Lung (tissue), 12 donors: Measurements from ENCODE around the gene CRKL. TPM values are rescaled to one million over a fixed set of nuclear protein-coding genes. Genes with fewer than 3 reads are reported as not detected.
"Not testable (repeated sequence)": the region's sequence is repeated elsewhere in the genome, so short reads cannot be mapped to it uniquely, and the experiment has no call there.

Experiments used
- ATAC-seq: fragments of 200-7000 bp; cut with Tn5 transposase; one replicate; pipeline ENCODE4 v1.9.1; 2020; ENCODE audit warnings: moderate number of reproducible peaks; ENCODE audit not compliant: insufficient read depth, low FRiP score
- DNase-seq, 3 donors: peaks; one replicate each; pipeline ENCODE4 v3.0.0-alpha.2; 2013 to 2017
- H3K27ac ChIP-seq, 2 donors: one replicate each; pipeline ENCODE4 v1.5.1; 2013; ENCODE audit warnings: mild to moderate bottlenecking in 2 of 2, moderate library complexity in 2 of 2, control low read depth in 1 of 2, inconsistent platforms in 1 of 2, low read depth in 1 of 2, low read length in 1 of 2
- H3K27me3 ChIP-seq, 3 donors: one replicate each; pipeline ENCODE4 v1.5.1; 2013; ENCODE audit warnings: low read length in 2 of 3; ENCODE audit not compliant: control insufficient read depth in 3 of 3, insufficient read depth in 3 of 3
- H3K36me3 ChIP-seq, 4 donors: one replicate each; pipeline ENCODE4 v1.5.1; 2013; ENCODE audit warnings: low read length in 4 of 4, mild to moderate bottlenecking in 1 of 4, moderate library complexity in 1 of 4; ENCODE audit not compliant: control insufficient read depth in 4 of 4, insufficient read depth in 4 of 4
- H3K4me1 ChIP-seq, 5 donors: one replicate each; pipeline ENCODE4 v1.5.1; 2013; ENCODE audit warnings: low read length in 5 of 5, mild to moderate bottlenecking in 2 of 5, moderate library complexity in 1 of 5; ENCODE audit not compliant: control insufficient read depth in 5 of 5, insufficient read depth in 5 of 5
- H3K4me3 ChIP-seq: one replicate; pipeline ENCODE4 v1.5.1; 2013; ENCODE audit warnings: mild to moderate bottlenecking, control low read depth, moderate library complexity
- H3K9ac ChIP-seq, 2 donors: one replicate each; pipeline ENCODE4 v1.5.1; 2013; ENCODE audit warnings: low read length in 2 of 2, control low read depth in 1 of 2; ENCODE audit not compliant: insufficient read depth in 1 of 2
- H3K9me3 ChIP-seq, 4 donors: one replicate each; pipeline ENCODE4 v1.5.1; 2013; ENCODE audit warnings: low read length in 3 of 4, mild to moderate bottlenecking in 1 of 4, moderate library complexity in 1 of 4; ENCODE audit not compliant: control insufficient read depth in 4 of 4, insufficient read depth in 3 of 4
- CTCF ChIP-seq: IDR thresholded peaks from 2 replicates; pipeline ENCODE4 v1.5.1; 2012; ENCODE audit warnings: mild to moderate bottlenecking; ENCODE audit errors: control extremely low read depth, extremely low read depth
- WGBS, 2 donors: extraction: QIAGEN DNeasy Blood & Tissue Kit; methylation state at CpG; one replicate each; pipeline ENCODE4 v1.1.7; 2013; 5-methylcytosine and 5-hydroxymethylcytosine counted together
- polyA plus RNA-seq, 2 donors: library from polyadenylated mRNA; stranded (reverse); fragments of 200-250 nt; gene quantifications; one replicate each; pipeline ENCODE4 v1.2.1, GENCODE V29; 2013
- total RNA-seq, 2 donors: library from RNA; depleted of rRNA in 1 of 2; stranded (reverse); fragments of >200 nt in 1 of 2; gene quantifications; one replicate each; pipeline ENCODE4 v1.2.1, GENCODE V29; 2014 to 2021
- donor health status: control.
- donor health status: control.
- donor health status: Bipolar disorder and iron deficiency.
- donor health status: healthy.
- donor health status: DM: yes; HTN: yes; CAD: no.

The CRKL gene
- total and polyA plus RNA-seq, 4 donors, result 18.3 to 58.6 (median 39.1) TPM

GRCh38 chr22:20928573-20928967 lies 11.4 kb downstream of the CRKL start:
- Histone ChIP-seq H3K4me1 (peaks cover 0 to 12% (median 9%) of the 10 kb centered on the region in 5 donors), H3K9me3 (no peaks in the 10 kb centered on the region), H3K9ac (no peak overlapping the region), H3K4me3 (no peak overlapping the region), H3K27me3 (no peaks in the 10 kb centered on the region), H3K27ac (no peak overlapping the region), H3K36me3 (peaks cover 0 to 1% (median 0%) of the 10 kb centered on the region in 4 donors)
- ATAC-seq (no peak), DNase-seq (no peak)
- TF ChIP-seq CTCF, result no peak
- 82 to 90% methylated on average over 4 of the region's 4 CpGs for WGBS, 2 donors

- no peak overlapping the region for H3K4me3 ChIP-seq
- no peak for TF ChIP-seq CTCF
- peaks cover 0 to 12% (median 9%) of the 10 kb centered on the region in 5 donors for H3K4me1 ChIP-seq
- peaks cover 0 to 6% (median 2%) of the 10 kb centered on the region in 4 donors for H3K36me3 ChIP-seq
- ATAC-seq (no peak), DNase-seq (no peak)
- H3K9ac ChIP-seq, result no peak overlapping the region
- no peaks in the 10 kb centered on the region for H3K27me3 ChIP-seq
- H3K27ac ChIP-seq, result no peak overlapping the region
- H3K9me3 ChIP-seq, result no peaks in the 10 kb centered on the region
- WGBS, 2 donors, result 98 to 100% methylated on average over 1 of the region's 1 CpG
These were observed 12.8 kb downstream of the CRKL start for GRCh38 chr22:20930004-20930403.

- WGBS, 2 donors, result 94 to 97% methylated on average over 12 of the region's 12 CpGs
- not testable (repeated sequence) for H3K4me3 ChIP-seq, H3K27ac ChIP-seq, DNase-seq, H3K36me3 ChIP-seq, H3K9ac ChIP-seq, H3K27me3 ChIP-seq, ATAC-seq, H3K4me1 ChIP-seq, H3K9me3 ChIP-seq
These were observed 13.2 kb downstream of the CRKL start for GRCh38 chr22:20930435-20930834.

- 89 to 96% methylated on average over 4 of the region's 4 CpGs for WGBS, 2 donors
- no peak overlapping the region for H3K27ac ChIP-seq
- peaks cover 0 to 2% (median 2%) of the 10 kb centered on the region in 5 donors for H3K4me1 ChIP-seq
- TF ChIP-seq CTCF, result no peak
- ATAC-seq, result no peak
- H3K27me3 ChIP-seq, result no peaks in the 10 kb centered on the region
- H3K9ac ChIP-seq, result no peak overlapping the region
- H3K9me3 ChIP-seq, result no peaks in the 10 kb centered on the region
- H3K36me3 ChIP-seq, result peaks cover 2 to 9% (median 5%) of the 10 kb centered on the region in 4 donors
- DNase-seq, result no peak
- H3K4me3 ChIP-seq, result no peak overlapping the region
These were observed 14.0 kb downstream of the CRKL start for GRCh38 chr22:20931126-20931654.
